Stimulated activated CD4-positive, alpha-beta T cell treated with anti-CD3 and anti-CD28 coated beads, TNF-alpha, amount 100 ng/mL, for 1 hour (primary cell): ENCODE measurements around the gene IZUMO1R.
A peak's percentile ranks its signal among the peaks of the same experiment; 100 is the strongest.
"Not testable (repeated sequence)": the region's sequence is repeated elsewhere in the genome, so short reads cannot be mapped to it uniquely, and the experiment has no call there.

Experiments used
- DNase-seq, 3 donors: peaks; one replicate each; pipeline ENCODE4 v3.0.0-alpha.2; 2020; ENCODE audit warnings: low read depth in 3 of 3, low spot score in 1 of 3

The IZUMO1R gene

GRCh38 chr11:94325681-94326080 is 21.3 kb downstream of the IZUMO1R start:
- peak in 1 of 3 donors; percentile 14 for DNase-seq

- no peak for DNase-seq
Observed at GRCh38 chr11:94326947-94327346, 22.6 kb downstream of the IZUMO1R start.

- DNase-seq = no peak
Observed at GRCh38 chr11:94328587-94329080, 24.3 kb downstream of the IZUMO1R start.

GRCh38 chr11:94329501-94329900 is 25.1 kb downstream of the IZUMO1R start:
- DNase-seq = no peak

DNA sequence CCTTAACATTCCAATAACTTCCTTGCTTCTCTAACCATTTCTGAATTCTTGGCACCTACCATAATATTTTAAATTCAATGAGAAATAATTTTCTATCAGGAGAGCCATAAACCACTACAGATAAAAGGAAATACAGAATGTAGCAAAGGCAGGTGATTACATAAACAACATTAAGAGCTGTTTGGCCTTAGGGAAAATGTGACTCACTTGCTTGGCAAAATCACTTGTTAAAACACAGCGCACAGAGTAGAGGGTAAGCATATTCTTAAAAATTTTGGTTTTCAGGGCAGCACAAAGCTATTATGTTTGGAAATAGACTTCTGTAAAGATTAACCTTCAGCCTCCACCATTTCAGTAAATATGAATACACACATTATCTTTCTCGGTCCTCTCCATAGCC is 26.4 kb downstream of the IZUMO1R start:
- DNase-seq = no peak

DNA sequence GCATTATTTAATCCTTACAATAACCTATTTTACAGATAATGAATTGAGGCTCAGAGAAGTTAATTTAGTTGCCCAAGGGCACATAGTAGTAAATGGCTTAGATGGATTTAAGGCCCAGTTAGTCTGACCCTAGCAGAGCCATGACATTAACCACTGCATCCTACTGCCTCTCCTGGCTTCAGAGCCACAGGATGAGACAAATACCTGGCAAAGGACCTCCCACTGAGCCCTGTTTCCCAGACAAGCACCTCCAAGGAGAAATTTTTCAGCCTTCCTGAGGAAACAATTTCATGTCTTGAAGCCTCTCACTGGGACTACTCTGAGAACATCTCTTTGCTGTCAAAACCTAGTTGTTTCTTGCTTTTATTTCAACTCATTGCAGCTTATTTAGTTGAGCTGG is 28.4 kb downstream of the IZUMO1R start:
- no peak for DNase-seq

GRCh38 chr11:94336033-94336432 is 31.7 kb downstream of the IZUMO1R start:
- DNase-seq = no peak

DNA sequence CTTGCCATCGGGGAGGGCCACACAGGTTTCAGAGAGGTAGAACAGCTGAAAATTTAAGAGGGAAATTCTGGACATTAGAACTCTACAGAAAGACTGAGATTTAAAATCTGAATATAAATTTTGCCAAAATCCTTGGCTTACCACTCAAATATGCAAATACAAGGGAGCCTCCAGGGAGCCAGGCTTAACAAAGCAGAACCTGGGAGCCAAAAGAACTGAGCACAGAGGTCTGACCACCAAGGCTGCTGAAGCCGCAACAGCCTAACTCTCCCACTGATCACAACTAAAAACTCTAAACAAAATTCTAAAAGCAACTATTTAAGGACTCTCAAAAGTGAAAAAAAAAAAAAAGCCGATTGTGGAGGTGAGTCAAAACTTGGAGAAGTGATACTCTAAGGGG is 34.3 kb downstream of the IZUMO1R start:
- DNase-seq = no peak

- DNase-seq = no peak
Observed at GRCh38 chr11:94342250-94342649, 37.9 kb downstream of the IZUMO1R start.

DNA sequence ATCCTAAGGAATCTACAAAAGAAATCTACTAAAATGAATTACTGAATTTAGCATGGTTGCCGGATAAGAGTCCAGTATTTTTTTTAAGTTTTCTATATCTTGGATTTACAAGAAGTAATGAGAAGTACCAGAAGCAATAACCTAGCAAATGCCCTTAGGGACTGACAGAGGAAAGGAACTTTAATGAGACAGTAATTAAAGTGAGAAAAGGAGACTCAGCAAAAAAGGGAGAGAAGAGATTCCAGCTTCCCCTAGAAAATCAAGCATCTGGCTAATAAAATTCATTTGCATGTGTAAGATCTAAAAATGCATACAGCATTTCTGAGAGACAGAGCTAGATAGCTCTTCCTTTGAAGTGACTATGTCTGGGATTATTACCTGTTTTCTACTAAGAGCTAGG is 39.1 kb downstream of the IZUMO1R start:
- DNase-seq = no peak

GRCh38 chr11:94346311-94346710 is 41.9 kb downstream of the IZUMO1R start:
- not testable (repeated sequence) for DNase-seq

- DNase-seq = not testable (repeated sequence)
Observed at GRCh38 chr11:94350850-94351563, 46.6 kb downstream of the IZUMO1R start.
